Ovary (tissue), 9 donors: ENCODE data around the gene LCE1E. TPM values are rescaled to one million over a fixed set of nuclear protein-coding genes. Genes with fewer than 3 reads are reported as not detected.

Experiments used
- DNase-seq, 5 donors: peaks; one replicate each; pipeline ENCODE4 v3.0.0-alpha.2; 2019 to 2020
- H3K27ac ChIP-seq, 2 donors: fragments of 200-600 bp; one replicate each; pipeline versions ENCODE4 v1.5.1 to v1.8.0; 2019 to 2022
- H3K27me3 ChIP-seq: fragments of 200-600 bp; one replicate; pipeline ENCODE4 v1.8.0; 2022
- H3K36me3 ChIP-seq: fragments of 200-600 bp; sonication (generic); one replicate; pipeline ENCODE4 v1.5.1; 2019
- H3K4me1 ChIP-seq: one replicate; pipeline ENCODE4 v1.8.1; 2013; ENCODE audit warnings: mild to moderate bottlenecking, moderate library complexity; ENCODE audit not compliant: insufficient read depth
- H3K4me3 ChIP-seq: fragments of 200-600 bp; sonication (generic); one replicate; pipeline ENCODE4 v1.5.1; 2017
- H3K9me3 ChIP-seq, 2 donors: fragments of 200-600 bp in 1 of 2; sonication (generic) in 1 of 2; one replicate each; pipeline versions ENCODE4 v1.5.1 to v1.8.1; 2013 to 2019; ENCODE audit warnings: mild to moderate bottlenecking in 1 of 2, moderate library complexity in 1 of 2
- EP300 ChIP-seq: sonication (generic); formaldehyde crosslinking; IDR thresholded peaks from one replicate; pipeline ENCODE4 v1.6.1; 2017; ENCODE audit warnings: antibody characterized with exemption
- POLR2A ChIP-seq: fragments of 450-650 bp; IDR thresholded peaks from one replicate; pipeline ENCODE4 v1.6.1; 2017; ENCODE audit warnings: antibody characterized with exemption, mild to moderate bottlenecking, moderate library complexity
- WGBS, 3 donors: extraction: QIAGEN DNeasy Blood & Tissue Kit in 1 of 3; methylation state at CpG; one replicate each; pipeline versions ENCODE4 v1.1.5 to v1.1.7; 2013 to 2017; 5-methylcytosine and 5-hydroxymethylcytosine counted together
- intact Hi-C, 4 donors: fragments of 100-400 bp; cut with DNase I; formaldehyde crosslinking; loops; one replicate each; pipeline versions ENCODE4 v1.11.0 to v1.15.1; 2022 to 2023
- polyA plus RNA-seq, 2 donors: library from polyadenylated mRNA; stranded (reverse); fragments of 200-250 nt in 1 of 2; fragments of 350-450 nt in 1 of 2; fragmentation: Illumina TruSeq in 1 of 2; extraction: RNeasy Lipid Tissue Mini Kit (QIAGEN cat#74804) in 1 of 2; gene quantifications; one replicate each; pipeline ENCODE4 v1.2.3, GENCODE V29; 2013 to 2014
- total RNA-seq, 7 donors: library from RNA; depleted of rRNA in 2 of 7; stranded (reverse); fragments of >200 nt in 2 of 7; fragmentation: NEBNext Ultra II Directional in 3 of 7; extraction: Animal tissue kit (Norgen Biotek cat#: 25700) in 3 of 7; gene quantifications; one replicate each; pipeline versions ENCODE4 v1.1.0 to v1.2.4, GENCODE V29; 2016 to 2023
- TF ChIP-seq, protein P1 (sequence below), 3 donors: fragments of 450-650 bp in 2 of 3; fragments of 200-600 bp in 1 of 3; IDR thresholded peaks; one replicate each; pipeline versions ENCODE4 v1.5.1 to v1.8.0; 2016 to 2022; ENCODE audit warnings: antibody characterized with exemption in 3 of 3, mild to moderate bottlenecking in 1 of 3
- donor health status: DM: no; HTN: no; CAD: no; lungs with moderate emphysema.
- donor health status: DM: no; HTN: no; CAD: no.
- donor health status: Bipolar disorder and iron deficiency.
- donor health status: DM: yes; HTN: yes; CAD: no.
- donor health status: DM: no; HTN: no; CAD: no.
- donor health status: DM: yes; HTN: yes; CAD: no.

The LCE1E gene
- total and polyA plus RNA-seq, 9 donors, result not detected

DNA sequence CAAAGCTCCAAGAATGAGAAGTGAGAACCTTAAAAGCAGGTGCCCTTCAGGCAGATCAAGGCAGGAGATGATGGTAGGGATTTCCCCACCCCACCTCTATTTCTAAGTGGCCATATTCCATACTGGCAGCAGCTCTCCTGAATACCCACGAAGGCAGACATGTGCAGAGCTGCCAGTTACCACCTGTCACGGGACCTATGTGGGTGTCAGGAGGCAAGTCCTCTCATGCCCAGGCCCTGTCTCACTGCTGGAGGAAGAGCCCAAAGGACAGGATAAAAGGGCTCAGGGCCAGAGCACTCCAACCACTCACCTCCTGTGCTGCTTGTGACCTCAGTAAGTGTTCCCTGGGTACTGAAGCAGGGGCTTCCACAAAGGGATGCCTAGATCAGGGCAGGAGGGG, 25.0 kb downstream of the LCE1E start:
- H3K27me3 ChIP-seq, result no peaks in the 10 kb centered on the region
- H3K4me3 ChIP-seq, result no peak overlapping the region
- no peak overlapping the region for H3K27ac ChIP-seq
- WGBS, 3 donors, result 85 to 88% (median 88%) methylated on average over 2 of the region's 2 CpGs
- TF ChIP-seq POLR2A (no peak), EP300 (no peak)
- TF ChIP-seq, protein P1, sequence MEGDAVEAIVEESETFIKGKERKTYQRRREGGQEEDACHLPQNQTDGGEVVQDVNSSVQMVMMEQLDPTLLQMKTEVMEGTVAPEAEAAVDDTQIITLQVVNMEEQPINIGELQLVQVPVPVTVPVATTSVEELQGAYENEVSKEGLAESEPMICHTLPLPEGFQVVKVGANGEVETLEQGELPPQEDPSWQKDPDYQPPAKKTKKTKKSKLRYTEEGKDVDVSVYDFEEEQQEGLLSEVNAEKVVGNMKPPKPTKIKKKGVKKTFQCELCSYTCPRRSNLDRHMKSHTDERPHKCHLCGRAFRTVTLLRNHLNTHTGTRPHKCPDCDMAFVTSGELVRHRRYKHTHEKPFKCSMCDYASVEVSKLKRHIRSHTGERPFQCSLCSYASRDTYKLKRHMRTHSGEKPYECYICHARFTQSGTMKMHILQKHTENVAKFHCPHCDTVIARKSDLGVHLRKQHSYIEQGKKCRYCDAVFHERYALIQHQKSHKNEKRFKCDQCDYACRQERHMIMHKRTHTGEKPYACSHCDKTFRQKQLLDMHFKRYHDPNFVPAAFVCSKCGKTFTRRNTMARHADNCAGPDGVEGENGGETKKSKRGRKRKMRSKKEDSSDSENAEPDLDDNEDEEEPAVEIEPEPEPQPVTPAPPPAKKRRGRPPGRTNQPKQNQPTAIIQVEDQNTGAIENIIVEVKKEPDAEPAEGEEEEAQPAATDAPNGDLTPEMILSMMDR (IDR thresholded peaks at IDR 0.05), result no peak
- DNase-seq, result no peak
- H3K36me3 ChIP-seq, result no peaks in the 10 kb centered on the region
- no peaks in the 10 kb centered on the region for H3K9me3 ChIP-seq
- no peaks in the 10 kb centered on the region for H3K4me1 ChIP-seq
- intact Hi-C loops, result no loop called here

DNA sequence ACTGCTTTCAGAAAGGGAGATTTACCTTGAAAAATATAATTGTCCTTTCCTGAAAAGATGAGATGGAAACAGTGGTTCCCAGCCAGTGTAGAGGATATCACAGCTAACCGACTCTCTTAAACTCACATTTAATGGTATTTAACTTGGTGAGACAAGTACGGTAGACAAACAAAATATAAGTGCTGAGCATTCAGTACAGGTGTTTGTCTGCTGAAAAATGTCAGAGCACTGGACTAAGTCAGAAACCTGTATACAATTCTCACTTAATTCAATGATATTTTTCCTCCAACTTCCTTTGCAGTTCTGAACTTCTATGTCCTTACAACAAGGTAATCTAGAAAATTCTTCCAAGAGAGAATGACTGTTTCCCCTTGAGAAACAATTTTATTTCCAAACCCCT, 25.6 kb downstream of the LCE1E start, which contains the start of gene LCE1B:
LCE1B (plus strand) TSS at position 301 of the 400 bp plus-strand sequence. CDS start 476 bp downstream, outside the sequence.
- no peak within 1 kb of the TSS for H3K4me3 ChIP-seq
- no peaks in the 10 kb centered on the region for H3K9me3 ChIP-seq
- H3K4me1 ChIP-seq, result no peaks in the 10 kb centered on the region
- H3K27ac ChIP-seq, result no peak within 1 kb of the TSS
- intact Hi-C loops, result no loop called here
- 91 to 94% (median 92%) methylated on average over 2 of the region's 2 CpGs for WGBS, 3 donors
- DNase-seq, result no peak
- no peaks in the 10 kb centered on the region for H3K36me3 ChIP-seq
- no peaks in the 10 kb centered on the region for H3K27me3 ChIP-seq
- no peak for TF ChIP-seq EP300
- TF ChIP-seq POLR2A, result no peak
- TF ChIP-seq, protein P1 (IDR thresholded peaks at IDR 0.05), result no peak

DNA sequence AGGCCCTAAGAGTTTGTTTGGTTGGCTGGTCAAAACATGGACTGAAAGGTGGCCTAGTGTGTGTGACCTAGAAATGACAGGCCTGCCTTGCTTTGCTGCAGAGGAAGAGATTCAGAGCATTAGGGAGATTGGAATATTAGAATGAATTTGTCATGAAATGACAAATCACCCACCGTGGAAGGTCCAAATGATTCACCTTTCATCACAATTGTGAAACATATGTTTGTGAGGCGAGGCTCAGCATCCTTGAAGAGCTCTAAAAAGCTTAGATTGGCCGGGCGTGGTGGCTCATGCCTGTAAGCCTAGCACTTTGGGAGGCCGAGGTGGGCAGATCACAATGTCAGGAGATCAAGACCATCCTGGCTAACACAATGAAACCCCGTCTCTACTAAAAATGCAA, 31.3 kb downstream of the LCE1E start:
- no peaks in the 10 kb centered on the region for H3K4me1 ChIP-seq
- 90 to 93% (median 91%) methylated on average over 6 of the region's 6 CpGs for WGBS, 3 donors
- no peaks in the 10 kb centered on the region for H3K36me3 ChIP-seq
- intact Hi-C loops, result no loop called here
- no peaks in the 10 kb centered on the region for H3K27me3 ChIP-seq
- no peak overlapping the region for H3K4me3 ChIP-seq
- no peak overlapping the region for H3K27ac ChIP-seq
- no peaks in the 10 kb centered on the region for H3K9me3 ChIP-seq
- TF ChIP-seq EP300 (no peak), POLR2A (no peak)
- TF ChIP-seq, protein P1 (IDR thresholded peaks at IDR 0.05), result no peak
- no peak for DNase-seq

DNA sequence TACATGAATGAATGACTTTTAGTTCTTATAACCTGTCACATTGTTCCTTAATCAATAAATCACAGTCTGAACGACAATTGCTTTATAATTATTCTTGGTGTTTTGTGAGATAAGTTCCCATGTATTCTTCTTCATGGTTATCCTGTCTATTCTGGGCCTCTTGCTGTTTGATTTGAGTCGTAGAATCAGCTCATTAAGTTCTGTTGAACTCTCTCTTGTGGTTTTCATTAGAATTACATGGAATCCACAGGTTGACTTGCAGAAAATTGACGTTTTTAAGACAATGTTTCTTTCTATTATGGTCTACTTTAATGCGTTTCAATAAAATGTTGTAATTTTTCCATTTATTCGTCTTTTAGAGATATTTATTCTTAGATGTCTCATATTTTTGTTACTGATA, 37.2 kb downstream of the LCE1E start:
- Histone ChIP-seq H3K27me3 (no peaks in the 10 kb centered on the region), H3K9me3 (no peaks in the 10 kb centered on the region), H3K4me3 (no peak overlapping the region), H3K27ac (no peak overlapping the region), H3K4me1 (no peaks in the 10 kb centered on the region), H3K36me3 (no peaks in the 10 kb centered on the region)
- DNase-seq, result no peak
- TF ChIP-seq POLR2A, result no peak
- TF ChIP-seq EP300, result no peak
- TF ChIP-seq, protein P1 (IDR thresholded peaks at IDR 0.05), result no peak
- WGBS, 3 donors, result 48 to 49% (median 49%) methylated on average over 5 of the region's 5 CpGs
- intact Hi-C loops, result no loop called here
